ENCODE results near the gene COPS3.

DNA sequence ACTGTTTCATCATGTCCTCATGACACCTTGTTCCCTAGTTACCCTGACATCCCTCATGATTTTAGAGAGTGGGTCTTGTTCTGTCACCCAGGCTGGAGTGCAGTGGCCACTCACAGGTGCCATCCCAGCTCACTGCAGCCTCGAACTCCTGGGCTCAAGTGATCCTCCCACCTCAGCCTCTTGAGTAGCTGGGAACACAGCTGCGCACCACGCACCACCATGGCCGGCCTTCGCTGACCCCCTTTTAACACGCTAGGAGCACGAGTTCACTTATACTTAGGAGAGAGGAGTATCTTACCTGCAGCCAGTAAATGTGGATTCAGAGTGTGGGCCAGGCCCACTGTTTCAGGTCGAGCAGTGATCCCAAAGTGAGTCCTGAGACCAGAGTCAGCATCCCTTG lies 43.6 kb upstream of the COPS3 start:
- TF ChIP-seq, protein P1, sequence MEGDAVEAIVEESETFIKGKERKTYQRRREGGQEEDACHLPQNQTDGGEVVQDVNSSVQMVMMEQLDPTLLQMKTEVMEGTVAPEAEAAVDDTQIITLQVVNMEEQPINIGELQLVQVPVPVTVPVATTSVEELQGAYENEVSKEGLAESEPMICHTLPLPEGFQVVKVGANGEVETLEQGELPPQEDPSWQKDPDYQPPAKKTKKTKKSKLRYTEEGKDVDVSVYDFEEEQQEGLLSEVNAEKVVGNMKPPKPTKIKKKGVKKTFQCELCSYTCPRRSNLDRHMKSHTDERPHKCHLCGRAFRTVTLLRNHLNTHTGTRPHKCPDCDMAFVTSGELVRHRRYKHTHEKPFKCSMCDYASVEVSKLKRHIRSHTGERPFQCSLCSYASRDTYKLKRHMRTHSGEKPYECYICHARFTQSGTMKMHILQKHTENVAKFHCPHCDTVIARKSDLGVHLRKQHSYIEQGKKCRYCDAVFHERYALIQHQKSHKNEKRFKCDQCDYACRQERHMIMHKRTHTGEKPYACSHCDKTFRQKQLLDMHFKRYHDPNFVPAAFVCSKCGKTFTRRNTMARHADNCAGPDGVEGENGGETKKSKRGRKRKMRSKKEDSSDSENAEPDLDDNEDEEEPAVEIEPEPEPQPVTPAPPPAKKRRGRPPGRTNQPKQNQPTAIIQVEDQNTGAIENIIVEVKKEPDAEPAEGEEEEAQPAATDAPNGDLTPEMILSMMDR (IDR thresholded peaks at IDR 0.05) = no peak
- TF ChIP-seq POLR2A (IDR thresholded peaks at IDR 0.05) (no peak), EP300 (IDR thresholded peaks at IDR 0.05) (no peak)

All from ovary (tissue), 3 donors.